NCI-H187 (cell line): Measurements from ENCODE around the gene MANSC4.

ENCODE experiments used
- DNase-seq, 2 experiments: peaks; one replicate each; lab custom pipeline; 2025; lab: John Stamatoyannopoulos, UW

The MANSC4 gene

GRCh38 chr12:27800819-27801218 lies 20.8 kb upstream of the MANSC4 start:
- DNase-seq: no peak

- DNase-seq: no peak
Measured at GRCh38 chr12:27797301-27798025, 17.4 kb upstream of the MANSC4 start.

- no peak for DNase-seq
Measured at GRCh38 chr12:27796128-27796527, 16.1 kb upstream of the MANSC4 start.

- no peak for DNase-seq
Measured at GRCh38 chr12:27794818-27795584, 15.0 kb upstream of the MANSC4 start.

GRCh38 chr12:27790179-27790578 lies 10.1 kb upstream of the MANSC4 start:
- no peak for DNase-seq

GRCh38 chr12:27787559-27787958 lies 7.5 kb upstream of the MANSC4 start:
- no peak for DNase-seq

GRCh38 chr12:27785882-27786570 lies 6.0 kb upstream of the MANSC4 start:
- DNase-seq: no peak

GRCh38 chr12:27782481-27782880 lies 2.4 kb upstream of the MANSC4 start:
- DNase-seq: no peak

- DNase-seq: no peak
Measured at GRCh38 chr12:27781680-27782079, 1.6 kb upstream of the MANSC4 start.

- DNase-seq: no peak
Measured at GRCh38 chr12:27780612-27781408, 774 bp upstream of the MANSC4 start.

- no peak for DNase-seq
Measured at GRCh38 chr12:27779416-27779919, 568 bp downstream of the MANSC4 start.

- no peak for DNase-seq
Measured at GRCh38 chr12:27778206-27778605, 1.8 kb downstream of the MANSC4 start.

GRCh38 chr12:27777141-27777540 lies 2.9 kb downstream of the MANSC4 start:
- DNase-seq: no peak

GRCh38 chr12:27772328-27773049 lies 7.5 kb downstream of the MANSC4 start:
- no peak for DNase-seq

GRCh38 chr12:27771481-27772327 lies 8.3 kb downstream of the MANSC4 start:
- no peak for DNase-seq

- DNase-seq: no peak
Measured at GRCh38 chr12:27769142-27769673, 10.8 kb downstream of the MANSC4 start.

GRCh38 chr12:27766587-27766986 lies 13.4 kb downstream of the MANSC4 start:
- no peak for DNase-seq

GRCh38 chr12:27762757-27763156 lies 17.3 kb downstream of the MANSC4 start:
- no peak for DNase-seq

GRCh38 chr12:27756670-27757195 lies 23.3 kb downstream of the MANSC4 start:
- DNase-seq: no peak

- DNase-seq: no peak
Measured at GRCh38 chr12:27754795-27755194, 25.2 kb downstream of the MANSC4 start.
